GM13977 (cell line): ENCODE data around the gene NMNAT3.

Source experiments
- DNase-seq: peaks from one replicate; pipeline ENCODE4 v3.0.0; 2012; ENCODE audit warnings: low spot score
- CTCF ChIP-seq: IDR thresholded peaks from 2 replicates; pipeline ENCODE4 v1.5.1; 2012; ENCODE audit warnings: mild to moderate bottlenecking, control low read depth; ENCODE audit not compliant: insufficient read depth; ENCODE audit errors: extremely low read depth, missing control alignments
- in situ Hi-C: fragments of 300-500 bp; cut with MboI; formaldehyde crosslinking; loops from one replicate; pipeline ENCODE4 v1.12.0; 2022; ENCODE audit warnings: low sequenced_read_pairs, low pct_unique_long_range_greater_than_20kb, mixed read lengths, inconsistent platforms; ENCODE audit not compliant: unreplicated experiment

The NMNAT3 gene

GRCh38 chr3:139659511-139659910 is 18.3 kb downstream of the NMNAT3 start:
- no peak for TF ChIP-seq CTCF
- in situ Hi-C loops = no loop called here
- DNase-seq = no peak

- in situ Hi-C loops = no loop called here
- no peak for TF ChIP-seq CTCF
- DNase-seq = no peak
These were observed 19.8 kb downstream of the NMNAT3 start for GRCh38 chr3:139657936-139658335.

GRCh38 chr3:139657434-139657833 is 20.3 kb downstream of the NMNAT3 start:
- no peak for TF ChIP-seq CTCF
- DNase-seq = no peak
- in situ Hi-C loops = no loop called here

- TF ChIP-seq CTCF = no peak
- no peak for DNase-seq
These were observed 21.7 kb downstream of the NMNAT3 start for GRCh38 chr3:139655909-139656595.

GRCh38 chr3:139654637-139655365 is 23.0 kb downstream of the NMNAT3 start:
- no peak for DNase-seq
- TF ChIP-seq CTCF = no peak

More at GRCh38 chr3:139655909-139656595, 21.7 kb downstream of the NMNAT3 start:
- in situ Hi-C loops = no loop called here

GRCh38 chr3:139653582-139653981 is 24.2 kb downstream of the NMNAT3 start:
- no peak for TF ChIP-seq CTCF
- in situ Hi-C loops = no loop called here
- DNase-seq = no peak

More at GRCh38 chr3:139654637-139655365, 23.0 kb downstream of the NMNAT3 start:
- in situ Hi-C loops = no loop called here
